GM21360 (cell line): ENCODE results near the gene HOXB13.
"Not testable (repeated sequence)": the region's sequence is repeated elsewhere in the genome, so short reads cannot be mapped to it uniquely, and the experiment has no call there.

Source experiments
- ATAC-seq: cut with Tn5 transposase; IDR thresholded peaks from one replicate; pipeline ENCODE4 v1.9.1; 2021; ENCODE audit warnings: mild to moderate bottlenecking, moderate library complexity; ENCODE audit not compliant: unreplicated experiment

HOXB13 gene

DNA sequence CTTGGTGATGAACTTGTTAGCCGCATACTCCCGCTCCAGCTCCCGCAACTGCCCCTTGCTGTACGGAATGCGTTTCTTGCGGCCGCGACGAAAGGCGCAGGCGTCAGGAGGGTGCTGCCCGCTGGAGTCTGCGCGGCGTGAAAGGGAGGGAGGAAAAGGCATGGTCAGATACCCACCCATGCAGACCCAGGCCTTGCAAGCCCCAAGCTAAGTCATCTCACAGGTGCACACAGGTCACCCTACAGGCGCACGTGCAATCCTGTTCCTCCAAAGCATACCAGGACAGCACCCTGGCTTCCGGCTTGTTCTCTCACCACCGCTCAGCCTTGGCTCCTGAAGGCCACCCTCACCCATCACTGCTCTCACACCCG, 1.6 kb downstream of the HOXB13 start:
- no peak for ATAC-seq

DNA sequence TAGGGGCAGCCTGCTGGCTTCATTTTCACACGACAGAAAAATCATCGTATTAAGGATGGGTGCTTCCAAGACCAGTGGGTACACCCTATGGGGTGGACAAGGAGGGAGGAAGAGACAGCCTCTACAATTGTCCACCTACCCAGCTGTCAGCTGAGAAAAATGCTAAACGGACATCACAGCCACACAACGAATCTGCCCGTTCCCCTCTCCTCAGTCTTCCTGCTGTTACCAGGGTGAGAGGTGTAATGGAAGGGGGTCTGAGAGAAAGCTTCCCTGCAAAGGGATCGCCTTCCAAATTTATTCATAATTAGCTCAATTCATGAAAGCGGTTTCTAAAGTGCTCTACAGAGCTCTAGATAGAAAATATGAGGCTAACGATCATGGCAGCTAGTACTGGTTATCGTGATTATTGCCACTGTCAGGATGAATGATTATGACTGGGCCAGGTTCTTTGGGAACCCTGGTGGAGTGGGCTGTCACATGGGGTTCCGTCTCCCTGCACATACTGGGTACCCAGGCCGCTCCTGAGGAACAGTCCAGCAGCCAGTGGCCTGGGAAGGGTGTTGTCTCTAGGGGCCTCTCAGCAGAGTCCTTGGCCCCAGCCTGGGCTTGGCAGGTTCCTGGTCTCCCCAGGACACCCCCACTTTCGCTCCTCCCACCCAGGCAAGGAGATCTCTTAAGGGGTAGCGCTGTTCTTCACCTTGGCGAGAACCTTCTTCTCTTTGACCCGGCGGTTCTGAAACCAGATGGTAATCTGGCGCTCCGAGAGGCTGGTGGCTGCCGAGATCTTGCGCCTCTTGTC, 2.2 kb downstream of the HOXB13 start:
- no peak for ATAC-seq

DNA sequence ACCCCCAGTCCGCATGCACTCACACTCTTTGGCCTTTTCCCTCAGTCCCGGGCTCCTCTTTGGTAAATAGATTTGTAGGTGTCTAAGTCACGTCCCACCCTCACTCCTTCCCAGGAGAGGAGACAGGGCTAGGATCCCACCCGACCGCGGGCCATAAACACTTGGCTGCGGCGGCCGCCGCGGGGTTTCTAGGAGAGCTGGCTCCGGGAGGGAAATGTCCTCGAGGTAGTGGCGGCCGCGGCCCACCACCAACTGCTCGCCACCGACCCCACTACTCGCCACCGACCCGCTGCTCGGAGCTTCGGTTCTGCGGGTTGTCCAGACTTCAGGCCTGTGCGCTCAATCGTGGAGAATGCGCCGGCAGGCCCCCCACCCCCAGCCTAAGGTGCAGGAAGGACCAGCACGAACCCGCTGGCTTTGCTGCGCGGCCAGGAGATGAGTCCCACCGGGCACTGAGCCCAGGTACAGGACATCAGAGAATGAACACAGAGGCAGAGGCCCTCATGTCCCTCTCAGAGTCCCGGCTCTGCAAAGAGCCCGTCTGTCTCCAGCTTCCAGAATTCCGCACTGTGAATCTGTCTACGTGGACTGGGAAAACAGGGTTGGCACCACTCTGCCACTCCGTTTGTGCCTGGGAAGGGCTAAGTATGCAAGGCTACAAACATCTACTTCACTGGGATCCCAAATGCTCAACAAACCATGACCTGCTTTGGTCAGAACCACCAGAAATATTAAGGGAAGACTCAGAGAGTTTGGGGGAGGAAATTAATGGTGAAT, 3.1 kb downstream of the HOXB13 start:
- no peak for ATAC-seq

DNA sequence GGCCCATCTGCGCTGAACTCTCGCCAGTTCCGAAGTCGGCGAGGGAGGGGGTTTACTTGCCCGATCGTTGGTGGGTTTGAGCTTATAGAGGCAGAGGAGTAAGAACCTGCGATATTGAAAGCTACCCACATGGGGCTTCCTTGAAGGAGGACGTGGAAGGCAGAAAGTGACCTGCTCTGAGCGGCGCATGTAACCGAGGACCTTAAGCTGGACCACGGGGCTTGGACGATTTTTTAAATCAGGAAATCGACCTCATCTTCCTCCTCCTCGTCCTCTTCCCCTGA, 3.6 kb downstream of the HOXB13 start:
- ATAC-seq: no peak

DNA sequence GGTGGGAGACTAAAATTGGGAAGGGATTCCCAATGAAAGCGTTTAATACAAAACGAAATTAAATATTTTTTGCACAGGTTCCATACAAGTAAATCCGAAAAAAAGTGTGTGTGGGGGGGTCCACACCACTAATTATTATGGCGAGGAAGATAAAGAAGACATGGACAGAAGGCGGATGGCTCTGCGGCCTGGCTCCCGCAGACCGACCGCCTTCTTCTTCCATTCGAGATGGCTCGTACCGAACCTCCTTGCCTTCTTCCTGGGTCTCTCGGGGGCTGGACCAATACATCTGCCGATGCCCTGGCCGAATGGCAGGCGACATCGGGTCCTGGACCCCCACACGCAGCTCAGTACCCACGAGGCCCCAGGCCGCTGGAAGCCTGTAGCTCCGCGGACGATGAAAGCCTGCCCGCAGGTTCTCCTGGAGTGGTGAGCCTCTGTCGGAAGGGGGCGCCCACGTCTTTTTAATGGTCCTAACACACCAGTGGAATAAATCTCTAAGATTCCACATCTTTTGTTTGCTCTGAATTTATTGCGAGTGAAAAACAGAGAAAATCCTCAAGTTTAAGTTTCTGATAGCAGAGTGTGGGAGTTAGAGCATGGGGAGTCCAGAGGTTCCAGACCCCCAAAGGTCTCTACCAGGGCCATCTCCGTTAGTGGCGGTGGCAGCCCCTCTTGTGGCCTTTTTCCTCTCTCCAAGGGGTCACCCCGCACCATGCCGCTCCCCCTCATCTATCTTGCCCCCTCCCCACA, 4.1 kb downstream of the HOXB13 start:
- no peak for ATAC-seq

DNA sequence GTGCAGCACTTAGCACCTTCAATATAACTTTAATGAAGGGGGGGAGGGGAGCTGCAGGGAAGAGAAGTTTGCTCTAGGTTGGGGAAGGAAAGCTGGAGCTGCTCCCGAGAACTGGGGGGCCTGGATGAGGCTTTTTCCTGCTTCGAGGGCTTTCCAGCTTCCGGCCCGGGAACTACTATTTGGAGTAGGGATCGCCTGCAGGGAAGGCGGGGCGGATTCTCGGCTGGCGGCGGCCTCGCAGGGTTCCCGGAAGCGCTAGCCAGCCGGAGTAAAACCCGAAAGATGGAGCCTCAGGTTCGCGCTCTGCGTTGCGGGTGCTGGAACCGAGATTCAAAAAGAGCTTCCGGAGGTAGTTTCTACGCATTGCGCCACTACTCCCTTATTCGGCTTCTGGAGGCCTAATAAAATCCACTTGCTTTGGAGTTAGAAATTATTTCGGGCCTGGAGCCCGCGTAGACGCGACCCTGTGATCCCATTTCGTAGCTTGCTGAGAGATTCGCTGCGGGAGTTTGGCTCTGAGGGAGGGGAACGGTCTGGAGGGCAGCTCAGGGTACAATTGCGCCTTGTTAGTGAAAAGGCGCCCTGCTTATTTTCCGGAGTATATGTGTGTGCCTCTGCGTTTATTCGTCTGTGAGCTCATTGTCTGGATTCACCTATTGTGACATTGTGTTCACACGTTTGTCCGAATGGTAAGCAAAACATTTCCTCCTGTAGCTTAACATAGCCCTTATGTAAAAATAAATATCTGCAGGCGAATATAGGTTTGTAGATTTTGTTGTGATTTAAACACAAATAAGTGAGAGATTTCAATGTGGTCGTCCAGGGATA, 4.9 kb downstream of the HOXB13 start:
- no peak for ATAC-seq

DNA sequence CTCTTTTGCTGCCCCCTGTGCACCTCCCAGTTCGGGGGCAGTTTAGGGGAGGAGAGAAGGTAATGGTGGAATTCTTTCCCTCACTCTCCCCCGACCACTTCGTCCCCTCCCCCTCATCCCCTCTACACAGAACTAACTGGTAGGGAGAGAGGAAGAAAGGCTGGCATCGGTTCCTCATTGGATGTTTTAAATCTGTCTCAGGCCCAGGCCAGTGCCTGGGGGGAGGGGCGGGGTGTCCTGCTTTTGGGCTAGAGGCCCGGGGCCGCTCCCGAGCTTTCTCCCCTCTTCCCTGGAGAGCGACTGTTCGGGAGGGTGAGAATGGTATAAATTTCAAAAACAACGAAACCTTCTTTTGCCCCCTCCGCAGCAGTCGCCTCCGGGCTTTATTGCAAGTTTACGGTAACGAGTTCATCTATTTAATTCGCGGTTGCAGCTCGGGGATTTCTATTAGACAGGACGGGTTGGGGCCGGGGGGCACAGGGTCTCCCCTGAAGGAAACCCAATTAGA, 5.6 kb downstream of the HOXB13 start, which contains the start of gene PRAC2:
PRAC2 (plus strand) TSS at position 271 of the 508 bp plus-strand sequence. CDS start 1,226 bp downstream, outside the sequence.
- ATAC-seq: no peak

DNA sequence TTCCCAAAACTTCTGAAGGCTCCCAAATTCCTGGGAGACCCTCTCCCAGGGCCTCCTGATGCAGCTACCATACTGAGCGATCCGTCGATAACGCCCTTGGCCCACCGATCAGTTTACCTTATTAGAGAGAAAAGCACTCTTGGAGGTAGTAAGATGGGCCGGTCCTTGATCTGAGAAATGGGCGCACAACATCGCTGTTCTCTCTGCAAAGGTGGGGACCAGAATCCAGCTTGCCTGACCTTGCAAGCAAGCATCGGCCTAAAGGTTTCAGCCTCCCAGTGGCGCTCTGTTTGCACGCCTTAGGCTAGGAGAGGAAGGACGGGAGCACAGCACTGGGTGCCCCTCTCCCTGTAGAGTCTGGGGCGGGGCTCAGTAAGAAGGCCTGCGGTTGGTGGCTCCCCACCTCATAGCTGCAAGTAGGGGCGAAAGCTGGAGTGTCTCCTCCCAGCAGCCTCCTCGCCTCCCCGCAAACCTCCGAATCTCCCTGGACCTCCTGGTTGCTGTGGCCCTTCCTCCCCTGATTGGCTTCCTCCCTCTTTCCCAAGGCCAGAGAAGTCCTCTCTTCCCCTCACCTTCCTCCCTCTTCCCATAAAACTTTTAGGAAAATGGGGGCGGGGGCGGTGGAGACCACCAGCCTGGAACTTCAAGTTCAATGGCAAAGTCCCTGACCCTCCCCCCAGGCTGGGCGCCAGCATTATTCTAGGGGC, 6.2 kb downstream of the HOXB13 start, which contains the start of gene PRAC1:
PRAC1 (minus strand) TSS at position 318 of the 707 bp plus-strand sequence; CDS start at position 192, 126 bp downstream.
- no peak for ATAC-seq

DNA sequence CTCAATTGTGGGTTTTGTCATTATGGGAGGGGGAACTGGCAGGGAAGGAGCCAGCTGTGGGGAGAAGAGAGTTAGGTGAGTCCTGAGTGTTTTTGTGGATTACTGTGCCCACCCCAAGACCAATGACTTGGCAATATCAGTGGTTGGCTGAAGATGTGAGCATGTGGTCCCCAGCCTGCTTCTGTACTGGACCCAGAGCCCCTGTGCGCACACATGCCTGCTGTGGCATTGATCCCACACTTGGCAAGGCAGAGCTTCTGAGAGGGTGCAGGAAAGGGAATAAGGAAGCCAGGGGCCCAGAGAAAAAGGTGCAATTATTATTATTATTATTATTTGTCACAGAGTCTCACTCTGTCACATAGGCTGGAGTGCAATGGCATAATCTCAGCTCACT, 7.5 kb downstream of the HOXB13 start:
- no peak for ATAC-seq

DNA sequence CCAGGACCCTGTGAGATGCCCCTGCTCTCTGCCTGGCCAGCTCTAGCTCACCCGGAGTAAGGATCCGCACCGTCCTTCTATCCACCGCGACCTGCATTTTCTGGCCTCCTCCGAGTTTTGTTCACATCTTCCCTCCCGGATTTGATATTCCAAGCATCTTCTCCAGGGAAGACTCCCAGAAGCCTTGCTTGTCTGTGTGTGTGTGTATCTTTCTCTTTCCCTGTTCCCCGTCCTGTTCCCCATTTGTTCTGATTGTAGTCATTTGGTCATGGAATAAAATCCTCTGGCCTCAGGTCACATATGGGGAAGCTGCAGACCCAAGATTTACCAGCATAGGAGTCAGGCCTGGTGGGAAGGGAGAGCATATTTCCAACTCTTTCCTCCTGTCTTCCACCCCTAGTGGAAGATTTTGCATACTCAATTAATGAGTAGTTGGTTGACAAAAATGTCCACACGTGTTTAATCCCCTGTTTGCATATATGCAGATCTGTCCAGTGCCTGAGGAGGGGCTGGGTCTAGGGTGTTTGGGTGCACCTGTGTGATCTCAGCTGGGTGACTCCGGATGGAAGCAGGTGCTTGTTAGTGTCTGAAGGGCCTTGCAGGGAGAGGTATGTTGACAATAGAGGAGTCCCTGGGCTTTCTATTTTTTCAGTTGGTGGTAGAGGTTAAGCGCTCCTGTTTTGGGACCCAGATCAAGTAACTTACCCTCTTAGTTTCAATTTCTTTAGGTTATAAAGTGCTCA, 8.1 kb downstream of the HOXB13 start:
- ATAC-seq: no peak

DNA sequence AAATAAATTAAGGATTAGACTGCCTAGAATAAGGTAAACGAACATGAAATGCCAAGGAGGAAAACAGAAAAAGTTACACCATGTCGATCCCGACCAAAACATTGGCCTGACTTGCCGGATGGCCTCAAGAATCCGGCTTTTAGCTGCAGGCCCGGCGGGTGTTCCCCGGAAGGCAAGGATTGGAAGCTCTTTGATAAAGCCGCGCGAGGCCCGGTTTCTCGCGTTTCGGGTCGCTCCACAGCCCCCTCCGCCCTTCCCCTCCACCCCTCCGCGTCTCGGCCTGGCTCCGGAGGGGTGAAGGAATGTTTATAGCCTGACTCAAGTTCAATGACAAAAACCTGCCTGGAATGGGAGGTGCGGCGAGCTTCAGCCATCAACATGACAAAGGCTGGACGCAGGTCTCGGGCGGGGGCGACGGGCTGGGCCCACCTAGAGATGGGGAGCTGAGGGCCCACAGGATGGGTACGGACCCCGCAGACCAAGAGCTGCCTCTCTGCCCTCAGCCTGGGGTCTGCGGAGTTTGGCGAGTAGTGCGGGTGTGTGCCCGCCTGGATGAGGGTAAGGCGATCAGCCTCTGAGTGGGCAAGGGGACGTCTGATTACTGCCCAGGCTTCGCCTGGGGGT, 8.8 kb downstream of the HOXB13 start:
- no peak for ATAC-seq

DNA sequence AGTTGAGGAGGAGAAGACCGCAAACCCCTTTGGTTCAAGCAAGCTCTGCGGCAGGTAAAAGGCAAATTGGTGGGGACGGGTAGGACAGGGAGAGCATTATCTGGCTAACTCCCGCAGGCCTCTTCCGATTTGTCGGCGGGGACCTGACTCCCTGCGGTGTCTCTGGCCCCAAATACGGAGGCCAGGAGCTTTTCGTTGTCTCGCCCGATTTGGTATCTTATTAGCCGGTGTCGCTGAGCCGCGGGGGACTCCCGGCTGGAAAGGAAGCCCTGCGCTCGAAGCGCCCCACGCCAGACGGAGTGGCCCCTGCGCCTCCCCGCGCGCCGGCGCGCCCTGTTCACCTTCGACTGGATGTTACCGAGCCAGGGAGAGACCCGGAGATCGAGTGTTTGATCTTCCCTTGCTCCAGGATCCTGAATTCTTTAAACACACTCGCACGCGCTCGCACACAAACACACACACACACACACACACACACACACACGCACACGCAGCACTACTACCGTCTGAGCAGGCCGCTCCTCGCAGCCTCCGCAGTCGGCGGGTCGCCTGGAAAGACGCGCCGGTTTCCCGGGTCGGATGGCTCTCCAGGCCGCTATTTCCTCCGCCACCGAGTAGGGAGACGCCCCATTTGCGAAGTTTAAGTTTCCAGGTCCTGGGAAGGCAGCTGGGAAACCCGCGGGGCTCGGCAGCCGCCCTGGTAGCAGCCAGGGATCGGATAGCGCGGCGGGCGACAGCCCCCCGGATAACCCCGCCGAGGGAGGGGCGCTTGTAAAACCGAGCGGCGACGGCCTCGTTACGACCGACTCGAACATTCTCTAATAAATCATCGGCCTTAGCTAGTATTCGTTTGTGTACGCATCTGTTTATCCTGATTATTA, 9.5 kb downstream of the HOXB13 start:
- ATAC-seq: no peak

DNA sequence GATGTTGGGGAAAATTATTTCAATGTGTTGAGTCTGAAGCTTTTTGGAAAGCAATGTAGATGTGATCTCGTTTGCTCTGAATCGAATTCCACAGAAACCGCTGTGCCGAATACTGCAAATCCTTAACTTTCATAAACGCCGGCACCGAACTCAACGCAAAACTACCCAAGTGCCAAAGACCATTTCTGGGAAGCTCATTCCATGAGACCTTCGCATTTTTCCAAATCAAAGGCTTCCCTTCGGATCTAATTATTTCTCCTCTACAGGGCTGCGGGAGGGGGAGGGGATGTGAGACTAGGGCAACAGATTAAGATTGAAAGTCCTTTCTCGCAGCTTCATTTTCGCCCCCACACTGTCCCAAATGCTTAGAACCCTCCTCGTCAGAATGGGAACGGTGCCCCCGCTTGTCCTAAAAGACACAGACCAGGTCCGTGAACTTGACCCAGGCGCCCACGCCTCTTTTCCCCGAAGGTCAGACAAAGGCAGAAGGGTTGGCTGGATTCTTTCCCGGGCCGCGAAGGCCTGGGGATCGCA, 10.3 kb downstream of the HOXB13 start:
- ATAC-seq: no peak

DNA sequence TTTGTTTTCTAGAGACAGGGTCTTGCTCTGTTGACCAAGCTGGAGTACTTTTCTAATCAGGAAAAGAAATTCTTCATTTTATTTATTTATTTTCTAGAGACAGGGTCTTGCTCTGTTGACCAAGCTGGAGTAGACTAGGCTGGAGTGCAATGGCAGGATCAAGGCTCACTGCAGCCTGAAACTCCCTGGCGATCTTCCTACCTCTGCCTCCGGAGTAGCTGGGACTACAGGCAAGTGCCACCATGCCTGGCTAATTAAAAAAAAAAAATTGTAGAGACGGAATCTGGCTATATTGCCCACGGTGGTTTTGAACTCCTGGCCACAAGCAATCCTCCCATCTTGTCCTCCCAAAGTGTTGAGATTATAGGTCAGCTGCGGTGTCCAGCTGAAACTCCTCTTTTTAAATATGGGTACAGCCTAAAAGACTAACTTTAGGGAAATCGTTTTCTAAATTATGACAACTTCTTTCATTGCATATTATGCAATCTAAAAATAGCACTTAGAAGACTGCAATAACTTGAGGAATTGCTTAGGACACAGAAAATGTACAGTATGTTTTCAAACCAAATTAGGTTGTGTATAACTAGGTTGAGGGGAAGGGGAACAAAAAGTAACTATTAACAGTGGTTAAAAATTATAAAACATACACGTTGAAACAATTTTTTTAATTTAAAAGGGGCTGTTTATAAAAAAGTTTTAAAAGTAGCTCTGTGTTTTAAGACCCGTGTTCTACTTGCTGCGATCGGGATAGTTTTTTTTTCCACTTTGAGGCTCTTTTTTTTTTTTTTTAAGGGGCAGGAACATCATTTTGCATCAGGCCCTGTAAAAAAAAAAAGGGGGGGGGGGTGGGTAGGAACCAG, 11.0 kb downstream of the HOXB13 start:
- no peak for ATAC-seq

DNA sequence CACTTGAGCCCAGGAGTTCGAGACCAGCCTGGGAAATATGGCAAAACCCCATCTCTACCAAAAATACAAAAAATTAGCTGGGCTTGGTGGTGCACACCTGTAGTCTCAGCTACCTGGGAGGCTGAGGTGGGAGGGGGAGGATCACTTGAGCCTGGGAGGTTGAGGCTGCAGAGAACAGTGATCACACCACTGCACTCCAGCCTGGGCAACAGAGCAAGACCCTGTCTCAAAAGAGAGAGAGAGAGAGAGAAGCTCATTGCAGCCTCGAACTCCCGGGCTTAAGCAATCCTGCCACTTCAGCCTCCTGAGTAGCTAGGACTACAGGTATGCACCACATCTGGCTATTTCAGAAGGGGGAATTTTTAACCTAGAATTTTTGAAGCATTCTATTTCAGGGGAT, 12.0 kb downstream of the HOXB13 start:
- ATAC-seq: not testable (repeated sequence)
